Thymus (tissue), 11 donors: Measurements from ENCODE around the gene TESK2. TPM values are rescaled to one million over a fixed set of nuclear protein-coding genes. Genes with fewer than 3 reads are reported as not detected.

Source experiments
- DNase-seq, 9 donors: peaks; one replicate each; pipeline ENCODE4 v3.0.0-alpha.2; 2013; ENCODE audit warnings: low spot score in 9 of 9, low read depth in 6 of 9, missing footprints in 1 of 9
- H3K27ac ChIP-seq, 2 donors: one replicate each; pipeline ENCODE4 v1.5.1; 2013; ENCODE audit warnings: control low read depth in 1 of 2, low read depth in 1 of 2, low read length in 1 of 2, mild to moderate bottlenecking in 1 of 2, moderate library complexity in 1 of 2
- H3K27me3 ChIP-seq, 2 donors: one replicate each; pipeline ENCODE4 v1.5.1; 2013; ENCODE audit warnings: low read length in 1 of 2; ENCODE audit not compliant: control insufficient read depth in 2 of 2, insufficient read depth in 1 of 2
- H3K36me3 ChIP-seq, 2 donors: one replicate each; pipeline ENCODE4 v1.5.1; 2013; ENCODE audit warnings: low read length in 1 of 2, mild to moderate bottlenecking in 1 of 2, moderate library complexity in 1 of 2; ENCODE audit not compliant: control insufficient read depth in 2 of 2, insufficient read depth in 2 of 2
- H3K4me1 ChIP-seq, 2 donors: one replicate each; pipeline ENCODE4 v1.5.1; 2013; ENCODE audit warnings: low read length in 2 of 2; ENCODE audit not compliant: control insufficient read depth in 2 of 2, insufficient read depth in 2 of 2
- H3K4me3 ChIP-seq, 2 donors: one replicate each; pipeline ENCODE4 v1.5.1; 2013; ENCODE audit warnings: low read length in 2 of 2, control low read depth in 1 of 2, mild to moderate bottlenecking in 1 of 2
- H3K9me3 ChIP-seq, 2 donors: one replicate each; pipeline ENCODE4 v1.5.1; 2013; ENCODE audit warnings: low read length in 1 of 2, mild to moderate bottlenecking in 1 of 2; ENCODE audit not compliant: control insufficient read depth in 2 of 2, insufficient read depth in 1 of 2
- WGBS: extraction: QIAGEN DNeasy Blood & Tissue Kit; methylation state at CpG from one replicate; pipeline ENCODE4 v1.1.7; 2013; 5-methylcytosine and 5-hydroxymethylcytosine counted together
- polyA plus RNA-seq: library from polyadenylated mRNA; stranded (reverse); fragments of 200-250 nt; gene quantifications from one replicate; pipeline ENCODE4 v1.2.3, GENCODE V29; 2013
- total RNA-seq: library from RNA; stranded (reverse); fragments of 120-200 nt; gene quantifications from one replicate; pipeline ENCODE4 v1.2.4, GENCODE V29; 2013
- donor health status: healthy.

Gene TESK2
- total and polyA plus RNA-seq, 2 donors = 3.9 to 6.6 TPM

DNA sequence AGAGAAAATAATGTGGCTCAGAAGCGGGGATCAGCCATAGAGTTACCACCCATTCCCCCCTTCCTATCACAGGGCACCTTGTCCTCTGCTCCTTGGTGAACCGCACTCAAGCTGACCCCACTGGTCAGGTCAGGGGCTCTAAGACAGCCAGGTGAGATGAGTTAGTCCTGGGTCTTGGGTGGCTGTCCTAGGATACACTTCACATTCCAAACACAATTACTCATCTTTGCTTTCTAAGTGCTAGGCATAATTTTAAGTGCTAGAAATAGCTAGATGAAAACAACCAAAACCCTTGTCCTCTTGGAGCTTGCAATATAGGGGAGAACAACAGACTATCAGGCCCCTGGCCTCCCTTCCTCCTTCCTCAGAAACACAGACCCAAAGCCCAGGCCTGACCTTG, 142.9 kb downstream of the TESK2 start:
- peaks cover 25 to 37% of the 10 kb centered on the region in 2 donors for H3K36me3 ChIP-seq
- 99% methylated on average over 2 of the region's 2 CpGs for WGBS
- H3K27me3 ChIP-seq = no peaks in the 10 kb centered on the region
- DNase-seq = no peak
- H3K27ac ChIP-seq = peak overlapping the region; percentile 36 to 37
- no peaks in the 10 kb centered on the region for H3K4me1 ChIP-seq
- no peak overlapping the region for H3K4me3 ChIP-seq
- H3K9me3 ChIP-seq = no peaks in the 10 kb centered on the region

GRCh38 chr1:45346473-45346872, 144.5 kb downstream of the TESK2 start:
- Histone ChIP-seq H3K36me3 (peaks cover 39 to 51% of the 10 kb centered on the region in 2 donors), H3K27me3 (no peaks in the 10 kb centered on the region), H3K4me1 (peaks cover 2 to 3% of the 10 kb centered on the region in 2 donors), H3K9me3 (no peaks in the 10 kb centered on the region), H3K27ac (no peak overlapping the region), H3K4me3 (no peak overlapping the region)
- no peak for DNase-seq
- 95% methylated on average over 2 of the region's 2 CpGs for WGBS

- no peak overlapping the region for H3K27ac ChIP-seq
- no peak for DNase-seq
- H3K4me3 ChIP-seq = no peak overlapping the region
- H3K4me1 ChIP-seq = peaks cover 12 to 13% of the 10 kb centered on the region in 2 donors
- peaks cover 42 to 51% of the 10 kb centered on the region in 2 donors for H3K36me3 ChIP-seq
- H3K9me3 ChIP-seq = no peaks in the 10 kb centered on the region
- WGBS = 99% methylated on average over 13 of the region's 13 CpGs
- no peaks in the 10 kb centered on the region for H3K27me3 ChIP-seq
These were observed 145.9 kb downstream of the TESK2 start for GRCh38 chr1:45345014-45345413.

DNA sequence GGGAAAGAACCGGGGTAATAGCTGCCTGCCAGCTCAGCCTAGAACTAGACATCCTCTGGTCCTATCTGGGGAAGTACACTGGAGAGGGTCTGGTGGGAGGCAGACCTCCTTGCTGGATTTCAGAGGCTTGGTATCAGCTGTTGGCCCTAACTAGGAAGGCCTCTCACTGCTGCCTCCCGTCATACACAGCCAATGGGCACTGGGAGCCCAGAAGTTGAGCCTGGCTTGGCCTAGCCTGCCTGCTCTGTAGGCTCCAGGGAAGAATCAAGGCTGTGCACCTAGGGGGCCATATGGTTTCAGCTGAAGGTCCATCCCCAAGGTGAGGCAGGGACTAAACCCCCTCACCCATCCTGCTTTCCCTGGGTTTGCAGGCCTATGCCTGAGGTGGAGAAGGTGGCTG, 146.5 kb downstream of the TESK2 start:
- Histone ChIP-seq H3K4me1 (peaks cover 12 to 13% of the 10 kb centered on the region in 2 donors), H3K36me3 (peaks cover 42 to 51% of the 10 kb centered on the region in 2 donors)
- no peak for DNase-seq

GRCh38 chr1:45340816-45341466, 150.0 kb downstream of the TESK2 start:
- 34% methylated on average over 6 of the region's 6 CpGs for WGBS
- peak in 2 of 9 donors; percentile 13 to 41 for DNase-seq
- peaks cover 19 to 23% of the 10 kb centered on the region in 2 donors for H3K4me1 ChIP-seq
- peak overlapping the region; percentile 59 to 84 for H3K4me3 ChIP-seq
- H3K9me3 ChIP-seq = no peaks in the 10 kb centered on the region
- H3K36me3 ChIP-seq = peaks cover 42 to 43% of the 10 kb centered on the region in 2 donors
- H3K27me3 ChIP-seq = no peaks in the 10 kb centered on the region
- peak overlapping the region in 1 of 2 donors; percentile 96 for H3K27ac ChIP-seq

More for the DNA sequence above, 146.5 kb downstream of the TESK2 start:
- Histone ChIP-seq H3K4me3 (no peak overlapping the region), H3K27me3 (no peaks in the 10 kb centered on the region), H3K9me3 (no peaks in the 10 kb centered on the region), H3K27ac (no peak overlapping the region)
- WGBS = 99% methylated on average over 2 of the region's 2 CpGs

- Histone ChIP-seq H3K4me1 (peaks cover 19 to 23% of the 10 kb centered on the region in 2 donors), H3K9me3 (no peaks in the 10 kb centered on the region), H3K27me3 (no peaks in the 10 kb centered on the region), H3K36me3 (peaks cover 34 to 36% of the 10 kb centered on the region in 2 donors), H3K4me3 (peak within 1 kb of the TSS; percentile 59 to 84), H3K27ac (peak within 1 kb of the TSS; percentile 93 to 96)
- DNase-seq = peak; percentile 64 to 92 (median 80)
- WGBS = under 1% methylated on average over 70 of the region's 70 CpGs
These were observed 151.0 kb downstream of the TESK2 start, which contains the start of the genes MUTYH and TOE1 for GRCh38 chr1:45339789-45340558. MUTYH (minus strand) TSS chr1:45340440; CDS start chr1:45334505, 5,935 bp downstream. TOE1 (plus strand) TSS chr1:45340170; CDS start chr1:45340253, 83 bp downstream.

DNA sequence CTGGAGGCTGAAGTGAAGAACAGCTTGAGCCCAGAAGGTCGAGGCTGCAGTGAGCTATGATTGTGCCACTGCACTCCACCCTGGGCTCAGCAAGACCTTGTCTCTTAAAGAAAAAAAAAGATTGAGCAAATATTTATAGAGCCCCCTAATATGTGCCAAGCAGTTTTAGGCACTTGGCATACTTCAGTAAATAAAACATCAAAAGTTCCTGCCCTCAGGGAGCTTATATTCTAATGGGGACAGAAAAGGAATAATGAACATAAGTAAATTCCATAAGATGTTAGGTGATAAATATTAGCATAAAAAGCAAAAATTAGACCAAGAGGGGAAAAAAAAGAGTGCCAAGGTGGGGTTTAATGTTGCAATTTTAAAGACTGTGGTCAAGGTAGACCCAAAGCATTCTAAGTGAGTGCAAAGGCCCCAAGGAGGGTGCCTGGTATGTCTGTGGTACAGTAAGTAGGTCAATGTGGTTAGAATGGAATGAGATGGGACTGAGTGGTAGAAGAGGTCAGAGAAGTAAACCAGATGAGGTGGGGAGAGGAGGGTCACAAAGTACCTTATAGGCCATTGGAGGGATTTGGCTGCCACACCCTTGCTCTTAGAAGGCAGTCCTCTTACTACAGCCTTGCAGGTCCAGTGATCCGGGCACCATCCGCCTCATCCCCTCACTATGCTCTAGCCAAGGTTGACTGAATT, 153.2 kb downstream of the TESK2 start:
- peaks cover 23 to 28% of the 10 kb centered on the region in 2 donors for H3K36me3 ChIP-seq
- 82% methylated on average over 3 of the region's 3 CpGs for WGBS
- H3K27me3 ChIP-seq = no peaks in the 10 kb centered on the region
- H3K4me1 ChIP-seq = peaks cover 19 to 23% of the 10 kb centered on the region in 2 donors
- H3K9me3 ChIP-seq = no peaks in the 10 kb centered on the region
- H3K4me3 ChIP-seq = no peak overlapping the region
- no peak for DNase-seq
- H3K27ac ChIP-seq = no peak overlapping the region

DNA sequence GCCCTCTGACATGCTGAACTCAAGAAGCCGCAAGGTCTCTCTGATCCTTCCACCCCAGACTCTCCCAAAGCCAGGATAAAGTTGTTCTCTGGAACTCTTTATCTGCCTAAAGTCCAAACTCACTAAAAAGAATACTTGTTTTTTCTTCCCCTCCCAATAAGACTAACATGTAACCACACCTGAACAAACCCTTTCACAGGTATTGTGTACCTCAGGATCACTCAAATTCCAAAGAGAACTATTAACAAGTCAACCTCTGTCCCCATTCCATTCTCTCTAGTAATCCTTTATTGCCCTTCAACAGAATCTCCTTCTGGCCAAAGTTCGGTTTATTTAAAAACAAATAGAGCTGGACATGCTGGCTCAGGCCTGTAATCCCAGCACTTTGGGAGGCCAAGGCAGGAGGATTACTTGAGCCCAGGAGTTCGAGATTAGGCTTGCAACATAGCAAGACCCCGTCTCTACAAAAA, 155.1 kb downstream of the TESK2 start:
- Histone ChIP-seq H3K27me3 (no peaks in the 10 kb centered on the region), H3K27ac (no peak overlapping the region), H3K36me3 (peaks cover 24 to 35% of the 10 kb centered on the region in 2 donors), H3K4me3 (no peak overlapping the region), H3K4me1 (peaks cover 11 to 14% of the 10 kb centered on the region in 2 donors), H3K9me3 (no peaks in the 10 kb centered on the region)
- no peak for DNase-seq
- 98% methylated on average over 4 of the region's 4 CpGs for WGBS
